Smooth muscle cell (in vitro differentiated cells): Measurements from ENCODE around the gene DGKI. TPM values are rescaled to one million over a fixed set of nuclear protein-coding genes. Genes with fewer than 3 reads are reported as not detected.

Source experiments
- DNase-seq: peaks from one replicate; lab custom pipeline; 2025; ENCODE audit not compliant: unreplicated experiment; lab: John Stamatoyannopoulos, UW
- H2AFZ ChIP-seq: fragments of 200-600 bp; sonication (generic); 2 replicates; pipeline ENCODE4 v1.6.0; 2016; ENCODE audit warnings: antibody characterized with exemption, low read depth, mild to moderate bottlenecking
- H3F3A ChIP-seq: fragments of 200-600 bp; sonication (generic); 2 replicates; pipeline ENCODE4 v1.6.0; 2017; ENCODE audit warnings: antibody characterized with exemption, low read depth
- H3K27ac ChIP-seq: fragments of 200-600 bp; sonication (generic); 2 replicates; pipeline ENCODE4 v1.5.1; 2016; ENCODE audit warnings: low read depth, mild to moderate bottlenecking
- H3K27me3 ChIP-seq: fragments of 200-600 bp; sonication (generic); 2 replicates; pipeline ENCODE4 v1.6.1; 2016; ENCODE audit warnings: low read depth, mild to moderate bottlenecking
- H3K36me3 ChIP-seq: fragments of 200-600 bp; sonication (generic); 2 replicates; pipeline ENCODE4 v1.5.1; 2016; ENCODE audit warnings: low read depth
- H3K4me1 ChIP-seq: fragments of 200-600 bp; sonication (generic); 2 replicates; pipeline ENCODE4 v1.5.1; 2016; ENCODE audit warnings: low read depth
- H3K4me2 ChIP-seq: fragments of 200-600 bp; sonication (generic); 2 replicates; pipeline ENCODE4 v1.6.0; 2016; ENCODE audit warnings: mild to moderate bottlenecking
- H3K4me3 ChIP-seq: fragments of 200-600 bp; sonication (generic); 2 replicates; pipeline ENCODE4 v1.5.1; 2016; ENCODE audit warnings: mild to moderate bottlenecking
- H3K79me2 ChIP-seq: fragments of 200-600 bp; sonication (generic); 2 replicates; pipeline ENCODE4 v1.6.0; 2016; ENCODE audit warnings: low read depth, mild to moderate bottlenecking
- H3K9ac ChIP-seq: fragments of 200-600 bp; sonication (generic); 2 replicates; pipeline ENCODE4 v1.6.0; 2016; ENCODE audit warnings: low read depth
- H3K9me3 ChIP-seq: fragments of 200-600 bp; sonication (generic); replicated peaks from 2 replicates; pipeline ENCODE4 v1.5.1; 2016; ENCODE audit warnings: low read depth
- H4K20me1 ChIP-seq: fragments of 200-600 bp; sonication (generic); 2 replicates; pipeline ENCODE4 v1.6.0; 2016; ENCODE audit warnings: low read depth
- WGBS: methylation state at CpG from one replicate; pipeline ENCODE4 v1.1.7; 2016; ENCODE audit warnings: low lambda C conversion rate; 5-methylcytosine and 5-hydroxymethylcytosine counted together
- polyA plus RNA-seq: library from polyadenylated mRNA; unstranded; fragments of >200 nt; fragmentation: Nextera tagmentation; extraction: Ambion mirVana; gene quantifications from 2 replicates; pipeline ENCODE4 v1.2.1, GENCODE V29; 2016
- total RNA-seq: library from RNA; depleted of rRNA; stranded (reverse); fragments of >200 nt; gene quantifications from 2 replicates; pipeline ENCODE4 v1.2.3, GENCODE V29; 2014
- TF ChIP-seq, protein P1 (sequence below): fragments of 200-600 bp; sonication (generic); IDR thresholded peaks from 2 replicates; pipeline ENCODE4 v1.5.1; 2017; ENCODE audit warnings: borderline replicate concordance, mild to moderate bottlenecking, antibody characterized with exemption; ENCODE audit not compliant: insufficient read depth, poor library complexity, severe bottlenecking

Gene DGKI
- total and polyA plus RNA-seq, 2 experiments from 2014 or later = 2.5 to 6.2 TPM

DNA sequence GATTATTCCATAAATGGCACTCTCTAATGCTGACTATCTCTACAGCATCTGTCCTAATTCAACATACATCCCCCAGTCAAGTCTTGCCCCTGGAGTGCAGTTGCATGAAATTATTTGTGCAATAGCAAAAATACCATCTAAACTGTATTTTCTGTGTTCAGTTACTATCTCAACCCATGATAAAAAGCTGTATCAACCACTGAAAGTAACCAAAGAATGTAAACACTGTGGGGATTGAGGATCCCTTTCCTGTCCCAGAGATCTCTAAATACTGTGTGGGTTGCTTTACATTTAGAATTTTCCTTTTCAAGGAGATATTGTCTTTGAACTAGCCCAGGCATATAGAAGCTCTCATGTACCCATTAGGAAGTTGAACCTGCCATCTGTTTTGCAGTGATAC, 23.9 kb upstream of the DGKI start:
- Histone ChIP-seq H3K4me3 (no peak overlapping the region), H3K9ac (no peak overlapping the region), H3K4me2 (peak overlapping the region; percentile 45), H3K27me3 (no peaks in the 10 kb centered on the region), H4K20me1 (no peaks in the 10 kb centered on the region), H3K36me3 (peaks cover 19% of the 10 kb centered on the region), H2AFZ (no peak overlapping the region), H3K27ac (peak overlapping the region; percentile 74), H3F3A (peaks cover 13% of the 10 kb centered on the region), H3K4me1 (peaks cover 11% of the 10 kb centered on the region), H3K79me2 (no peaks in the 10 kb centered on the region), H3K9me3 (no peaks in the 10 kb centered on the region)
- TF ChIP-seq, protein P1, sequence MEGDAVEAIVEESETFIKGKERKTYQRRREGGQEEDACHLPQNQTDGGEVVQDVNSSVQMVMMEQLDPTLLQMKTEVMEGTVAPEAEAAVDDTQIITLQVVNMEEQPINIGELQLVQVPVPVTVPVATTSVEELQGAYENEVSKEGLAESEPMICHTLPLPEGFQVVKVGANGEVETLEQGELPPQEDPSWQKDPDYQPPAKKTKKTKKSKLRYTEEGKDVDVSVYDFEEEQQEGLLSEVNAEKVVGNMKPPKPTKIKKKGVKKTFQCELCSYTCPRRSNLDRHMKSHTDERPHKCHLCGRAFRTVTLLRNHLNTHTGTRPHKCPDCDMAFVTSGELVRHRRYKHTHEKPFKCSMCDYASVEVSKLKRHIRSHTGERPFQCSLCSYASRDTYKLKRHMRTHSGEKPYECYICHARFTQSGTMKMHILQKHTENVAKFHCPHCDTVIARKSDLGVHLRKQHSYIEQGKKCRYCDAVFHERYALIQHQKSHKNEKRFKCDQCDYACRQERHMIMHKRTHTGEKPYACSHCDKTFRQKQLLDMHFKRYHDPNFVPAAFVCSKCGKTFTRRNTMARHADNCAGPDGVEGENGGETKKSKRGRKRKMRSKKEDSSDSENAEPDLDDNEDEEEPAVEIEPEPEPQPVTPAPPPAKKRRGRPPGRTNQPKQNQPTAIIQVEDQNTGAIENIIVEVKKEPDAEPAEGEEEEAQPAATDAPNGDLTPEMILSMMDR = no peak
- no peak for DNase-seq

DNA sequence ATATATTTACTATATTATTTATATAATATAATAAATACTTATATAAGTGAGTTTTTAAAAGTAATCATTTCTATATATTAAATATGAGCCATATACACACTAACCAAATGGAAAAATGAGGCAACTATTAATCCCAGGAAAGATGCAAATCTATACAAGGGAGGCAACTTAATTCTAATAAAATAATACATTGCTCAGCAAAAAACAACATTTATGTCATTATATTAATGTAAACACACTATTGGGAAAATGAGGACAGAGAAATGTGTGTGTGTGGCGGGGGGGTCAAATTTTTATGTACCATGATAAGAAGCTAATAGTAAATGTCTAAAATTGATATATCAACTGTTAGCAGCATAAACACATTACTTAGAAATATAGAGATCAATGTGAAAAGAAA, 23.3 kb upstream of the DGKI start:
- peaks cover 5% of the 10 kb centered on the region for H3K4me1 ChIP-seq
- DNase-seq = no peak
- H3K9ac ChIP-seq = no peak overlapping the region
- no peak overlapping the region for H3K4me2 ChIP-seq
- TF ChIP-seq, protein P1 = no peak
- no peaks in the 10 kb centered on the region for H3K79me2 ChIP-seq
- no peaks in the 10 kb centered on the region for H3K9me3 ChIP-seq
- 100% methylated on average over 1 of the region's 1 CpG for WGBS
- no peak overlapping the region for H3K4me3 ChIP-seq
- H3K36me3 ChIP-seq = peaks cover 22% of the 10 kb centered on the region
- no peaks in the 10 kb centered on the region for H4K20me1 ChIP-seq
- H2AFZ ChIP-seq = no peak overlapping the region
- peaks cover 10% of the 10 kb centered on the region for H3F3A ChIP-seq
- peak overlapping the region; percentile 74 for H3K27ac ChIP-seq
- no peaks in the 10 kb centered on the region for H3K27me3 ChIP-seq

DNA sequence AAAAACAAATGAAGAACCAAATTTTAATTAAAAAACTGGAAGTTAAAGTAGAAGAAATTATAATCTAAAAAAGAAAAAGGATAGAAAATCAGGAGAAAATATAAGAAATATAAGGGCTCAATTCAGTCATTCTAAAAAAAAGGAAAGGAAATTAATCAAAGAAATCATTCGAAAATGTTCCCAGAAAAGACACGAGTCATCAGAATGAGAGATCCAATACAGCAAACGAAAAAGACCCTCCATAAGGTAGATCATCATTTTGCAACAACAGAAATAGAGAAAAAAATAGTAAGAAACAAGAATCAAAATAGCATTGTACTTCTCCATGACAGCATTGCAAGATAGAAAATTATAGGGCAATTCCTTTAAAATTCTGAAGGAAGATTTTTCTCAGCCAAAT, 22.5 kb upstream of the DGKI start:
- no peaks in the 10 kb centered on the region for H3K9me3 ChIP-seq
- peaks cover 22% of the 10 kb centered on the region for H3K36me3 ChIP-seq
- H3K79me2 ChIP-seq = no peaks in the 10 kb centered on the region
- WGBS = 93% methylated on average over 3 of the region's 3 CpGs
- TF ChIP-seq, protein P1 = no peak
- no peaks in the 10 kb centered on the region for H3K4me1 ChIP-seq
- no peak for DNase-seq
- H3K27ac ChIP-seq = no peak overlapping the region
- H4K20me1 ChIP-seq = no peaks in the 10 kb centered on the region
- peaks cover 3% of the 10 kb centered on the region for H3F3A ChIP-seq
- H3K27me3 ChIP-seq = no peaks in the 10 kb centered on the region
- no peak overlapping the region for H3K4me3 ChIP-seq
- H3K9ac ChIP-seq = no peak overlapping the region
- no peak overlapping the region for H2AFZ ChIP-seq
- no peak overlapping the region for H3K4me2 ChIP-seq

DNA sequence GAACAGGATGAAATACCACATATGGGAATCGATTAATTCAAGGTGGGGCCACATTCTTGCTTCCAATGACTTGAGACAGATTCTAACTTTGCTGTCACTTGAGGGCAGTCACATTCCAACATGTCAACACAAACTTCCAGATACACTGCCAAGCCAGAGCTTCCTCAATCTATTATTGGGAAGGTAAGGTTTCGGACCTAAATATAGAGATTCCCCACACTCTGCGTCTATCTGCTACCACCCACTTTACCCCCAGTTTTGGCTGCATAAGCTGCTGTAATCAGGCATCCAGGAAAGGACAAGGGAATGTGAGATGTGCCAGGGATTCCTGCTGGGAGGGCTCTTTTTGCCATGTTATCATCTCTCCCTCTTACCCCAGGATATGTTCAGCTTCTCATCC, 20.5 kb upstream of the DGKI start:
- peaks cover 22% of the 10 kb centered on the region for H3K36me3 ChIP-seq
- no peak overlapping the region for H3K27ac ChIP-seq
- H3K79me2 ChIP-seq = no peaks in the 10 kb centered on the region
- H2AFZ ChIP-seq = no peak overlapping the region
- H3F3A ChIP-seq = no peaks in the 10 kb centered on the region
- TF ChIP-seq, protein P1 = no peak
- H3K4me1 ChIP-seq = no peaks in the 10 kb centered on the region
- no peak overlapping the region for H3K4me3 ChIP-seq
- no peak overlapping the region for H3K9ac ChIP-seq
- H3K9me3 ChIP-seq = no peaks in the 10 kb centered on the region
- WGBS = 96% methylated on average over 3 of the region's 3 CpGs
- no peaks in the 10 kb centered on the region for H3K27me3 ChIP-seq
- no peaks in the 10 kb centered on the region for H4K20me1 ChIP-seq
- no peak overlapping the region for H3K4me2 ChIP-seq
- DNase-seq = no peak
